MCF 10A (cell line): Measurements from ENCODE around the gene UPK3BL1. TPM values are rescaled to one million over a fixed set of nuclear protein-coding genes. Genes with fewer than 3 reads are reported as not detected.
"Not testable (repeated sequence)": the region's sequence is repeated elsewhere in the genome, so short reads cannot be mapped to it uniquely, and the experiment has no call there.

ENCODE experiments used
- BruUV-seq: library from RNA; stranded (reverse); fragments of 400-500 nt; replicated peaks from 2 replicates; lab custom pipeline; 2021; lab: Mats Ljungman, UMichigan
- CTCF ChIA-PET: fragments of 300-600 bp; sonication (Branson Sonifier 250); formaldehyde crosslinking; extraction: SDS; loops from one replicate; lab custom pipeline; 2021; ENCODE audit warnings: antibody characterized with exemption, inconsistent platforms; lab: Yijun Ruan, JAX
- POLR2A ChIA-PET: fragments of 300-600, 350-650 bp; sonication (Branson Sonifier 250); formaldehyde crosslinking; extraction: SDS; loops from one replicate; lab custom pipeline; 2020; ENCODE audit warnings: antibody characterized with exemption, inconsistent platforms; lab: Yijun Ruan, JAX
- DNase-seq: peaks from one replicate; pipeline ENCODE4 v3.0.0-alpha.2; 2018; ENCODE audit not compliant: unreplicated experiment
- H3K27ac Mint-ChIP-seq: one replicate; pipeline ENCODE4 v1.8.0; 2022; ENCODE audit warnings: mild to moderate bottlenecking, low read depth, mixed read lengths; ENCODE audit not compliant: unreplicated experiment
- H3K27me3 Mint-ChIP-seq: one replicate; pipeline ENCODE4 v1.8.0; 2022; ENCODE audit warnings: mixed read lengths; ENCODE audit not compliant: insufficient read depth, unreplicated experiment
- H3K36me3 Mint-ChIP-seq: one replicate; pipeline ENCODE4 v1.8.0; 2022; ENCODE audit warnings: mild to moderate bottlenecking, moderate library complexity, mixed read lengths; ENCODE audit not compliant: insufficient read depth, unreplicated experiment
- H3K4me1 Mint-ChIP-seq: one replicate; pipeline ENCODE4 v1.8.0; 2022; ENCODE audit warnings: mixed read lengths; ENCODE audit not compliant: insufficient read depth, unreplicated experiment
- H3K4me3 Mint-ChIP-seq: one replicate; pipeline ENCODE4 v1.8.0; 2022; ENCODE audit warnings: mild to moderate bottlenecking, moderate library complexity, mixed read lengths; ENCODE audit not compliant: unreplicated experiment
- H3K9me3 Mint-ChIP-seq: one replicate; pipeline ENCODE4 v1.8.0; 2022; ENCODE audit warnings: mixed read lengths; ENCODE audit not compliant: unreplicated experiment
- intact Hi-C: fragments of 100-400 bp; cut with micrococcal nuclease; formaldehyde crosslinking; loops from 2 replicates; pipeline ENCODE4 v1.14.1; 2022
- total RNA-seq: library from RNA; stranded (reverse); gene quantifications from 2 replicates; pipeline ENCODE4 v1.2.3, GENCODE V29; 2022

UPK3BL1 gene
- total RNA-seq, 1 experiment from 2014 or later, result 16.1 TPM

DNA sequence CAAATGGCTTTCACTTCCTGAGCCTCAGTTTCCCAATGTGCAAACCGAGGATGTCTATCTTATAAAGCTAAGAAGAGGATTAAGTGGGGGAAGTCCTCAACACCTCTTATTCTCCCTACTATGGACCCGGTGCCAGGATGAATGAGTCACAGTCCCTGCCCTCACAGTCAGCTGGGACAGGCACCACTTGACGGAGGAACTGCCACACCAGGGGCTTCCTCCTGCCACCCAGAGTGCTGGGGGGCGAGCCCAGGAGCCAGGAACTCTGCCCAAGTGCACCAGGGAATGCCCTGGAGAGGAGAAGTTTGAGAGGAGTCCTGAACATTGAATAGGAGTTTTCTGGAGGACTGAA is 28.3 kb downstream of the UPK3BL1 start:
- H3K4me1 Mint-ChIP-seq, CTCF ChIA-PET, H3K27me3 Mint-ChIP-seq, H3K4me3 Mint-ChIP-seq, DNase-seq, H3K27ac Mint-ChIP-seq, BruUV-seq, POLR2A ChIA-PET, H3K36me3 Mint-ChIP-seq, intact Hi-C loops, H3K9me3 Mint-ChIP-seq: not testable (repeated sequence)

DNA sequence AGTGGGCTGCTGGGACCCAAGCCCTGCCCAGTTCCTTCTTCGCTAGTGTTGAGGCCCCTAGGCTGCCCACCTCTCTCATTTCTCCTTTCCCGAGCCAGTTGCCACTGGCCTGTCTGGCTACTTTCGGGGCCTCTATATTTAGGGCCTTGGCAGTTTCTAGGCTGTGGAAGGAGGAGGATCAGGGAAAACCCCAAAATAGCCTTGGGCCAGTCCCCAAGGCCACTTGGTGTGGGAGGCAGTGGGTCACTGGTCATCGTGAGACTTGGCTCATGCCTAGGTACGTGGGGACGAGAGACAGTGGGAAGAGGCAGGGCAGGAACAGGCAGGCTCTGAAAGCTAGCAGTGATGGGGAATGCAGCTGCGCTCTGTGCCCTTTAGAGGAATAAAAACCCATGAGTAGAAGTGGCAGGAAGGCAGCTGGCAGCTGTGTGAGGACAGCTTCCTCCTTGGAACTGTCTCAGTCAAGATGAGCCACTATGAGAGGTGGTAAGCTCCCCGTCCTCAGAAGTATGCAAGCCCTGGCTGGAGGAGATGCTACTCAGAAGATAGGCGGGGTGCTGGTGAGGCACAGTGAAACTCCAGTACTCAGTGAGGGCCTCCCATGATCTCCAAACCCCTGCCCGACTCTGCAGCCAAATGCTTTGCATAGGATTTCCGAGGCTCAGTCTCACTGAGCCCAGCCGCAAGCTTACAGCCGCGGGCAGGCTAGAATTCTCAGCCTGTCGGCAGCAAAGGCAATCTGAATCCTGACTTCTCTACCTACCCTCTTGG is 28.8 kb downstream of the UPK3BL1 start:
- CTCF ChIA-PET, DNase-seq, H3K27me3 Mint-ChIP-seq, H3K36me3 Mint-ChIP-seq, H3K4me3 Mint-ChIP-seq, BruUV-seq, H3K4me1 Mint-ChIP-seq, intact Hi-C loops, H3K27ac Mint-ChIP-seq, H3K9me3 Mint-ChIP-seq, POLR2A ChIA-PET: not testable (repeated sequence)

DNA sequence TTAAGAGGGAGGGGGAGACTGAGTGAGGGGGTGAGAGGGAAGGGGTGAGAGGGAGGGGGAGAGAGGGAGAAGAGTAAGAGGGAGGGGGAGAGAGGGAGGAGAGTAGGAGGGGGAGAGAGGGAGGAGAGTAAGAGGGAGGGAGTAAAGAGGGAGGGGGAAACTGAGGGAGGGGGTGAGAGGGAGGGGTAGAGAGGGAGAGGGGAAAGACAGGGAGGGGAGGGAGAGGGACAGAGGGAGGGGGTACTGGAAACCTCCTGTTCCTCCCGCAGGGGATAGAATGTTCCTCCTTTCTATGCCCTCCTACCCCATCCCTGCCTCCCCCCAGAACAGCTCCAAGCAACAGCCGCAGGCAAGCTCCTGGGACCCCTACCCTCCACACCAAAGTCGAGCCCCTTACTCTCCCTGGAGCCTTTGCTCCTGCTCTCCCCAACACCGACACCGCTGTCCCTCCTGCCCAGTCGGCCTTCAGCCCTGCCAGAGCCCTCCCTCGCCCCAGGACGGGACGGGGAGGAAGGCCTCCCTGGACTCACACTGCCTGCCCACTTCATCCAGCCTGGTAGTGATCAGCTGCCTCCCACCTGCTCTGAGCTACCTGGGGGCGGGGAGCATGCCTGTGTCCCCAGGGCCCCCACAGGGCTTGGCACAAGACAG is 30.8 kb downstream of the UPK3BL1 start:
- H3K36me3 Mint-ChIP-seq, H3K27me3 Mint-ChIP-seq, CTCF ChIA-PET, POLR2A ChIA-PET, H3K4me1 Mint-ChIP-seq, H3K4me3 Mint-ChIP-seq, H3K9me3 Mint-ChIP-seq, BruUV-seq, H3K27ac Mint-ChIP-seq, intact Hi-C loops, DNase-seq: not testable (repeated sequence)

DNA sequence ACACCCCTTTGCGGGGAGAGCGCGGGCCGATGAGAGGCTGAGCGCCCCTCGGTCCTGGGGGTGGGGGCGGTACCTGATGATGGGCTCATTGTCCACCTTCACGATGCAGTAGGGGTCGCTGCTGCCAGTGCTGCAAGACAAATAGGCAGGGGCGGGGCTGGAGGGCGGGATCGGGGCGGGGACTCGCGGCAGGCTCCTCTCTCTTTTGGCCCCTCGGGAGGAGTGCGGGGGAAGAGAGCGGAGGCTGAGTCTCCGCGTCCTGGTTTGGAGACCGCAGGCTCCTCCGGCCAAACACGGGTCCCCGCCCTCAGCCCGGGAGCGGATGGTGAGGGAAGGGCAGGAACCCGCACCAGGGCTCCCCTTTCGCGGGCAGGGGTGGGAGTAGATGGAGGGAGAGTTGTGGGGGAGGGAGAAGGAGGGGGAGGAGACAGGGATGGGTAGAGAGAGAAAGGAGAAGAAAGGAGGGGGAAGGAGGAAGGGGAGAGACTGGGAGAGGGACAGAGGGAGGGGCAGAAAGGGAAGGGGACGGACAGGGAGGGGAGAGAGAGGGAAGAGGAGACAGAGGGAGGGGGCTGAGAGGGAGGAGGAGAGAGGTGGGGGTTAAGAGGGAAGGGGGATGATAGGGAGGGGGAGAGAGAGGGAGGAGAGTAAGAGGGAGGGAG is 31.4 kb downstream of the UPK3BL1 start:
- POLR2A ChIA-PET, H3K27me3 Mint-ChIP-seq, H3K4me3 Mint-ChIP-seq, H3K4me1 Mint-ChIP-seq, intact Hi-C loops, H3K9me3 Mint-ChIP-seq, DNase-seq, BruUV-seq, CTCF ChIA-PET, H3K27ac Mint-ChIP-seq, H3K36me3 Mint-ChIP-seq: not testable (repeated sequence)

DNA sequence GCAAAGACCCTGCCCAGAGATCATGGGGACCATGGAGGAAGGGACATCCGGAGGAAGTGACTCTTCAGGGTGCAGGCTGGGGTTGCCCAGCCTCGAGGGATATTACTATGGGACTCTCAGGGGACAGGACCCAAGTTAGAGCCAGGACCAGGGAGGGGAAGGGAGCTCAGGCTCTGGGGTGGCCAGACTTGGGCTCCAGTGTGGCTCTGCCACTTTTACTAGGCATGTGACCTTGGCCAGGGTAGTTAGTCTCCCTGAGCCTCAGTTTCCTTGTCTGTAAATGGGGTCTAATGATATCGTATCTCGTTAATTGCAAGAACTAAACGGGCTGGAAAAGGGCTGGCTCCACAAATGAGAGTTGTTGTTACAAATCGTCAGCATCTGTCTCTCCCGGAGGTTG is 32.1 kb downstream of the UPK3BL1 start:
- not testable (repeated sequence) for BruUV-seq, H3K36me3 Mint-ChIP-seq

DNA sequence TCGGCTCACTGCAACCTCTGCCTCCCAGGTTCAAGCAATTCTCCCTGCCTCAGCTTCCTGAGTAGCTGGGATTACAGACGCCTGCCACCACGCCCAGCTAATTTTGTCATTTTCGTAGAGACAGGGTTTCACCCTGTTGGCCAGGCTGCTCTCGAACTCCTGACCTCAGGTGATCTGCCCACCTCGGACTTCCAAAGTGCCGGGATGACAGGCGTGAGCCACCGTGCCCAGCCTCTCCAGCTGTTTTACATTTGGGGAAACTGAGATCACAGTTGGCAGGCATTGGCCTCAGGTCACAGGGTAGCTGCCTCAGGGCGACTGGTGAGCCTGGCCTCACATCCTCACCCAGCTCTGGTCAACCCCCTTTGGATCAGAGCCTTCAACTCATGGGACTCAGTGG is 32.9 kb downstream of the UPK3BL1 start:
- H3K27me3 Mint-ChIP-seq, H3K9me3 Mint-ChIP-seq, BruUV-seq, CTCF ChIA-PET, H3K4me3 Mint-ChIP-seq, H3K36me3 Mint-ChIP-seq, DNase-seq, H3K27ac Mint-ChIP-seq, intact Hi-C loops, H3K4me1 Mint-ChIP-seq, POLR2A ChIA-PET: not testable (repeated sequence)

More for the DNA sequence above, 32.1 kb downstream of the UPK3BL1 start:
- H3K27me3 Mint-ChIP-seq, H3K4me3 Mint-ChIP-seq, DNase-seq, intact Hi-C loops, H3K9me3 Mint-ChIP-seq, H3K4me1 Mint-ChIP-seq, CTCF ChIA-PET, H3K27ac Mint-ChIP-seq, POLR2A ChIA-PET: not testable (repeated sequence)

DNA sequence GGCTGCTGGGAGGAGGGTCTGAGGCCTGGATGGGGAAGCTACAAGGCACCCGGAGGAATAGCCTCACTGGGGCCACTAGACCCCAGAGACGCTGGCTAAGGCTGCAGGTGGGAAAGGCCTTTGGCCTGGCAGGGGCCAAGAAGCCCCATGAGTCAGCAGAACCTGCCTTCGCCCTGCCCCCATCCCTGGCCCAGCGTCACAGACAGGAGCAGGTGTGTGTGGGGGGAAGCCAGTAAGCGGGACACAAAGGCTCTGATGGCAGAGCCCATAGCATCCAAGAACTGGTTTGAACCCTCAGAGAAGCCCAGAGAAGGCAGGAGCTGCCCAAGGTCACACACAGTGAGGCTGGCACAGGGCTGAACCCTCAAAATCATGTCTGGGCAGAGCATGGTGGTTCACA is 35.7 kb downstream of the UPK3BL1 start:
- H3K27ac Mint-ChIP-seq, H3K9me3 Mint-ChIP-seq, H3K4me1 Mint-ChIP-seq, H3K36me3 Mint-ChIP-seq, H3K27me3 Mint-ChIP-seq, DNase-seq, BruUV-seq, intact Hi-C loops, H3K4me3 Mint-ChIP-seq, POLR2A ChIA-PET, CTCF ChIA-PET: not testable (repeated sequence)

DNA sequence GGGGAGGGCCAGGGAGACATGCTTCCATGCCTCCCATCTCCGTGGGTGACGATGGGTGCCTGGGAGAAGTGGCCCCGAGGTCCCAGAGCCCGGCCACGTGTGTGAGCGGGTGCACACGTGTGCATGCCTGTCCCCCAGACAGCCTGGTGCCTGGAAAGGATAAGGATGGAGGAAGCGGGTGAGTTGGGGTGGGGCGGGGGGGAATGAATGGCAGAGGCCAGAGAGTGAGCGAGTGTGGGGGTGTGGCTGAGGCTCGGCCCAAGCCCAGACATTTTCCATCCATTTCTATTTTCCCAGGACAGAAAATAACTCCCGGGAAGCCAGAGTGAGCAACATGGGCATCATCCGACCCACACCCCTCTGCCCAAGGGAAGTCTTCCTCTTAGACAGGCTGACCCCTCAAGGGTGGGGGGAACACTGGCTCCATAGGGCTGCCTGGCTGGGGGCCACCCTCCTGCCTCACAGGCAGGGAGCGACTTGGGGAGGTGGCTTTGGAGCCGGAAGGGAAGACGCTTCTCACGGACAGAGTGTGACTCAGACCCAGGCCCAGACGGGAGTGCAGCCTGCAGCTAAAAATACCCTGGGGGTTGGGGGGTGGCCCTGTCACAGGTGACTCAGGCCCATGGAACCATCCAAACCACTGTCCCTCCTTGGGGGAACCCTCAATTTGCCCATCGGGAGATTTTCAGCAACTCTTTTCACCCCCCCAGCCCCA is 38.0 kb downstream of the UPK3BL1 start:
- DNase-seq, H3K4me1 Mint-ChIP-seq, H3K9me3 Mint-ChIP-seq, H3K27ac Mint-ChIP-seq, H3K36me3 Mint-ChIP-seq, H3K27me3 Mint-ChIP-seq, H3K4me3 Mint-ChIP-seq, intact Hi-C loops, BruUV-seq, POLR2A ChIA-PET, CTCF ChIA-PET: not testable (repeated sequence)

DNA sequence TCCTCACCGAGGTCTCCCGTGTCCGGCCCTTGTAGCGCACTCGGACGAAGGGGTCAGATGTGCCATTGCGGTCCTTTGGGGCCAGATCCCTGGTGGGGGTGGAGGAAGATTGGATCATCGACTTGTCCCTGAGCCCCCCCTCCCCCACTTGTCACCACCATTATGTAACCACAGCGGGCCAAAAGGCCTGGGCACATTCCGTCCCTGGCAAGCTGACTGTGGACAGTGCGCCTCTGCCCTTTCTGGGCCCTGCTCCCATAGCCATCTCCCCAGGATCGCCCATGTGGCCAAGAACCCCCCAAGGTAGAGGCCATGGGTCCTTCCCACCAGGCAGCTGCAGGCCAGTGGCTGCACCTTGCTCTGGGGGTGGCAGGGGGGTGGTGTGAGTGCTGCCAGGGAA is 40.3 kb downstream of the UPK3BL1 start:
- DNase-seq, H3K9me3 Mint-ChIP-seq, CTCF ChIA-PET, H3K27me3 Mint-ChIP-seq, BruUV-seq, H3K36me3 Mint-ChIP-seq, H3K4me3 Mint-ChIP-seq, POLR2A ChIA-PET, intact Hi-C loops, H3K4me1 Mint-ChIP-seq, H3K27ac Mint-ChIP-seq: not testable (repeated sequence)
